ENCODE measurements around the gene ARHGAP6. TPM values are rescaled to one million over a fixed set of nuclear protein-coding genes. Genes with fewer than 3 reads are reported as not detected.
"Not testable (repeated sequence)": the region's sequence is repeated elsewhere in the genome, so short reads cannot be mapped to it uniquely, and the experiment has no call there.

The ARHGAP6 gene
- total RNA-seq, 1 experiment from 2014 or later = 2.0 TPM

DNA sequence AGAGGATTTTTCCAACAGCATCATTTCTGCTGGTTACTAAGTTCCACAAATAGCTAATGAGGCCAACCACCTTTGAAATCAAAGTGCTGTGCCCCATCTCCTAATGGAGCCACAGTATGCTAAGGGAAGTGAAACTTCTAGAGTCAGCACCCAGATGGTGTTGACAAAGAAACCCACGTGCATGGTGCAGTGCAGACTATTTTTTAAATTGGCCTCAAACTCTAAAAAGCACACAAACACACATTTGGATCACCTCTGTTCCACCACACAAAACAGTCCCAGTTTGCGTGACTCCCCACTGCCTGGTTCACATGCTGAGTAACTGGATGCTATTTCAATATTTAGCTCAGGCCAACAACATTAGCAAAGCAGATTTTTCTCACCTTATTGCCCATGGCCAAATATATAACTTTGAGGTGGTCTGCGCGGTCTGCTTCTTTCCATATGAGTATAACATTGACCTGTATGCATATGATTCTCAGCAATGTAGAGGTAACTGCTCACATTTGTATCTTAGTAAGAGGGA lies 302.6 kb downstream of the ARHGAP6 start:
- DNase-seq = no peak
- Histone ChIP-seq H3K36me3 (replicated peaks; ENCODE audit: control insufficient read depth, insufficient read depth, low read length) (no peaks in the 10 kb centered on the region), H3K4me3 (ENCODE audit: insufficient read depth, low read depth, low read length) (no peak overlapping the region), H3K27me3 (ENCODE audit: control insufficient read depth, insufficient read depth, low read length) (no peaks in the 10 kb centered on the region; the same call in 1 of the 2 replicates)

GRCh38 chrX:11361666-11362065 lies 304.1 kb downstream of the ARHGAP6 start:
- not testable (repeated sequence) for H3K27me3 ChIP-seq (ENCODE audit: control insufficient read depth, insufficient read depth, low read length); H3K36me3 ChIP-seq (replicated peaks; ENCODE audit: control insufficient read depth, insufficient read depth, low read length); DNase-seq; H3K4me3 ChIP-seq (ENCODE audit: insufficient read depth, low read depth, low read length)

GRCh38 chrX:11355944-11356343 lies 309.8 kb downstream of the ARHGAP6 start:
- not testable (repeated sequence) for H3K36me3 ChIP-seq (replicated peaks; ENCODE audit: control insufficient read depth, insufficient read depth, low read length); H3K4me3 ChIP-seq (ENCODE audit: insufficient read depth, low read depth, low read length); DNase-seq; H3K27me3 ChIP-seq (ENCODE audit: control insufficient read depth, insufficient read depth, low read length)

DNA sequence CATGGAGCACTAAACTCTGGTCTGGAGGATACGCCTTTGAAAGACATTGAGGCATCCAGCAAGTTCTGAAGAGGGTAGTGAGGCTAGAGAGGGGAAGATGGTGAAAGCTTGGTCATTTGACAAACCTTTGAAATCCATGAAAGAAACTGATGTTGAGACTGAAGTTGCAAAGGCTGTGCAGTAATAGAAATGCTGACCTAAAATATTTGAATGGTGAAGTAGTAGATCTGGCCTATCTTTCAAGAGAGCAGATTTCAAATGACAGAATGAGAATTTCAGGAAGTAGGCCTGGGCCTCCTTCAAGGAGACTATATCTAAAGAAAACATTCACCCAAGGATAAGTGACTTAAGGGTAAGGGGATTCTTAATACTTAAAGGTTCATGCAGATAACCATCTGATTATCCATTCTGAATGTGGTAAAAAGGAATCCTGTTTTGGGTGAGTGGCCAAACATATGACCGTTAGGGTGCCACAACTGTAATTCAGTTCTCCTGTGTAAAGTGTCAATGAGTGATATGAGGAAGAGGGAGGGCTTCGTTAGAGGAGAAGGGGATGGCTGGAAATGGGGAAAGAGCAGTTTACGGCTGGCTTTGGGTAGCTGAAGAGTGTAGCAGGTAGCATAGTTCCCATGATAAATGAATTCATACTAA lies 310.3 kb downstream of the ARHGAP6 start:
- no peaks in the 10 kb centered on the region for H3K27me3 ChIP-seq (ENCODE audit: control insufficient read depth, insufficient read depth, low read length)
- H3K36me3 ChIP-seq (replicated peaks; ENCODE audit: control insufficient read depth, insufficient read depth, low read length) = no peaks in the 10 kb centered on the region
- no peak for DNase-seq
- H3K4me3 ChIP-seq (ENCODE audit: insufficient read depth, low read depth, low read length) = no peak overlapping the region

GRCh38 chrX:11352296-11352741 lies 313.4 kb downstream of the ARHGAP6 start:
- Histone ChIP-seq H3K27me3 (ENCODE audit: control insufficient read depth, insufficient read depth, low read length) (no peaks in the 10 kb centered on the region), H3K36me3 (replicated peaks; ENCODE audit: control insufficient read depth, insufficient read depth, low read length) (no peaks in the 10 kb centered on the region), H3K4me3 (ENCODE audit: insufficient read depth, low read depth, low read length) (no peak overlapping the region)
- DNase-seq = no peak

GRCh38 chrX:11351375-11352295 lies 314.1 kb downstream of the ARHGAP6 start:
- no peaks in the 10 kb centered on the region for H3K36me3 ChIP-seq (replicated peaks; ENCODE audit: control insufficient read depth, insufficient read depth, low read length)
- no peak overlapping the region for H3K4me3 ChIP-seq (ENCODE audit: insufficient read depth, low read depth, low read length)
- no peaks in the 10 kb centered on the region for H3K27me3 ChIP-seq (ENCODE audit: control insufficient read depth, insufficient read depth, low read length)
- no peak for DNase-seq

GRCh38 chrX:11349661-11350337 lies 315.9 kb downstream of the ARHGAP6 start:
- H3K36me3 ChIP-seq (replicated peaks; ENCODE audit: control insufficient read depth, insufficient read depth, low read length) = no peaks in the 10 kb centered on the region
- no peaks in the 10 kb centered on the region for H3K27me3 ChIP-seq (ENCODE audit: control insufficient read depth, insufficient read depth, low read length)
- no peak for DNase-seq
- H3K4me3 ChIP-seq (ENCODE audit: insufficient read depth, low read depth, low read length) = no peak overlapping the region

DNA sequence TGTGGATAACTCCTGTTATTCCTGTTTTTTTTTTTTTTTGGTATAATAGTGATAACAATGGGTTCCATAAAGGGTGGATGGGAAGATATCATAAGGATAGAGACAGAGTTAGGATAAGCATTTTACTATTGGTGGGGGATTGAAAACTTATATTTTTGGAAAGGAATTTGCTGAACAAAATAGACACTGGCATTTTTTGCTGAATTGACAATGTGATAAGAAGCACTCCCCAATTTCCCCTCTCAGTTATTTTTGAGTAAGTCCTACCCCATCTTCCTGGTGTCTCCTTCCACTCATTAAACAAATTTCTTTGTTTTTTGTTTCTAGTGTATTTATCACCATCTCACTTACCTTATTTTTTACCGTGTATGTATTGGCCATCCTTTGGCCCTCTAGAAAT lies 316.7 kb downstream of the ARHGAP6 start:
- no peaks in the 10 kb centered on the region for H3K27me3 ChIP-seq (ENCODE audit: control insufficient read depth, insufficient read depth, low read length)
- no peaks in the 10 kb centered on the region for H3K36me3 ChIP-seq (replicated peaks; ENCODE audit: control insufficient read depth, insufficient read depth, low read length)
- DNase-seq = no peak
- H3K4me3 ChIP-seq (ENCODE audit: insufficient read depth, low read depth, low read length) = no peak overlapping the region

GRCh38 chrX:11347300-11347699 lies 318.4 kb downstream of the ARHGAP6 start:
- Histone ChIP-seq H3K4me3 (ENCODE audit: insufficient read depth, low read depth, low read length) (no peak overlapping the region), H3K27me3 (ENCODE audit: control insufficient read depth, insufficient read depth, low read length) (no peaks in the 10 kb centered on the region), H3K36me3 (replicated peaks; ENCODE audit: control insufficient read depth, insufficient read depth, low read length) (no peaks in the 10 kb centered on the region)
- no peak for DNase-seq

- no peaks in the 10 kb centered on the region for H3K36me3 ChIP-seq (replicated peaks; ENCODE audit: control insufficient read depth, insufficient read depth, low read length)
- DNase-seq = no peak
- no peaks in the 10 kb centered on the region for H3K27me3 ChIP-seq (ENCODE audit: control insufficient read depth, insufficient read depth, low read length)
These were observed 319.5 kb downstream of the ARHGAP6 start for GRCh38 chrX:11346121-11346682.

DNA sequence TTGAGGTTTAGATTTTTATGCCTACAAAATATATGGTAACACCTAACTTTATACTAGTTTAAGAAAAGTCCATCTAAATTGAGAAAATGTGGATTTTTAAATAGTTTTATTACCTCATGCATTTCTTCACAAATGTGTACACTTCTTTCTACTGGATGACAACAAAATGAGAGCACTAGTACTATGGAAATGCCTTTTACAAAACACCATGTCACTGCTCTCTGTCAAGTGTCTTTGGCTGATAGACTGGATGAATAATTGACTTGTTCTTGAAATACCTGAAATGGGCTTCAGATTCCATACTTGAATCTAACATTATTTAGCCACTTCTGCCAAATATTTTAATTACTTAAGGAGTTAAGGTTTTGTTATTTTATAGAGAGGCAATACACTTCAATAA lies 323.0 kb downstream of the ARHGAP6 start:
- no peak overlapping the region for H3K4me3 ChIP-seq (ENCODE audit: insufficient read depth, low read depth, low read length)
- H3K36me3 ChIP-seq (replicated peaks; ENCODE audit: control insufficient read depth, insufficient read depth, low read length) = no peaks in the 10 kb centered on the region
- H3K27me3 ChIP-seq (ENCODE audit: control insufficient read depth, insufficient read depth, low read length) = no peaks in the 10 kb centered on the region
- DNase-seq = no peak

More at GRCh38 chrX:11346121-11346682, 319.5 kb downstream of the ARHGAP6 start:
- H3K4me3 ChIP-seq (ENCODE audit: insufficient read depth, low read depth, low read length) = no peak overlapping the region

DNA sequence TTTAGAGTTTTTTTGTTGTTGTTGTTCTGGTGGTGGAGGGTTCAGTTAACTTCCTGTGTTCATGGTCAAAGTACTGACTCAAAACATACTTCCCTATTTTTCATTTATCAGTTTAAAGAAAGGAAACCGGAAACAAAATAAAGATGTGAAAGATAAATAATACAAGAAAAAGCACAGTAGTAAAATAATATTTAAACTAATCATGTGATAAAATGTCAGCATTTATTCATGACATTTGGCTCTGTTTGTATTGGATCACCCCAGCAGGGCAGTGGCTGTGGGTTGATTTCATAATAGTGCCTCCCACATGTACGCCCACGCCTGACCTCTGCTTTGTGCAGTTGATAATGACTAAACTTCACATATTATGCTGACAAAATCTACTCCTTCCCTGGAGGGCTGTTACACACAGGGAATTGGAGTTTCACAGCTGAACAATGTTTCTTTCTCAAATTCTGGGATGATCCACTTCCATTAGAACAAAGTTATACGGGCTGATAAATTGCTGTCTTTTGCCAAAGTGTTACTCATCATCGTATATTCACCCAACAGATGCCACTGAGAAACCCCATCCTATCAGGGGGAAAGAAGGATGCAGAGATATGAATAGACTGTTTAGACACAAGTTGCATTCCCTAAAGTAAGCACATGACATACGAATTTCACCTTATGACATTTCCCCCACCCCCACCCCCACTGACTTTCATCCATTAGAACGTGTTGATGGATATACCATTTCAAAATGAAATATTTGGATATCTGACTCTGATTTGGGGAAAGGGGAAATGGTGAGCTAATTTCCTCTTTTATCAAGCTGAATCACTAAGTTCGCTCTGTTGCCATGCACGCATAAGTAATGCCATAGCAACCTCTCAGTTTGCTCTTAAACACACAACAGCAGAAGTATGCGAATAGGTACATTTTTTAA lies 324.2 kb downstream of the ARHGAP6 start:
- Histone ChIP-seq H3K27me3 (ENCODE audit: control insufficient read depth, insufficient read depth, low read length) (no peaks in the 10 kb centered on the region), H3K36me3 (replicated peaks; ENCODE audit: control insufficient read depth, insufficient read depth, low read length) (no peaks in the 10 kb centered on the region), H3K4me3 (ENCODE audit: insufficient read depth, low read depth, low read length) (no peak overlapping the region)
- DNase-seq = no peak

DNA sequence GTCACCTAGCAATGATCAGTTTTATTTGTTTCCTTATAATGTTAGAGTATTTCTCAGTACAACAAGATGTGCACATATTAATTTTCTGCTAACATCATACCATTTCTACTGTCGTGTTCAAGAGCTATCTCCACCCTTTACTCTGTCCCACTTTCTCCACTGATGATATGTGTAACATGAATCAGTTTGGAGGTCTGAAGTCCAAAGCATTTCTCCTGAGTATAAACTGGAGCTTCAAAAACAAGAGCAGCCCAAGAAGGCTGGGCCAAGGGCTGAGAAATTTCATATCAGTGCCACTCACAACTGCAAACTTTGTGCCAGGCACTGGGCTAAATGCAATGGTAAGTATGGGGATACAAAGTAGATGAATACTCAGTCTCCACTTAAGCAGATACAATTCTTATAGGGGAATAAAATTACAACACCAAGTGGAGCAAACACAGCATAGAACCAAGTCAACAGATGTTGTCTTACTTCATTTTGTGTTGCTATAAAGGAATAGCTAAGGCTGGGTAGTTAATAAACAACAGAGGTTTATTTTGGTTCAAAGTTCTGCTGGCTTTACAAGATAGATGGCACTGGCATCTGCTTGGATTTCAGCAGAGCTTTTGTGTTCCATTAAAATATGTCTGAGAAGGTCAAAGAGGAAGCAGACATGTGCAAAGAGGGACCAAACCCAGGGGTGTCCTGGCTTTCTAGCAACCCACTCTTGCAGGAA lies 328.3 kb downstream of the ARHGAP6 start:
- Histone ChIP-seq H3K4me3 (ENCODE audit: insufficient read depth, low read depth, low read length) (no peak overlapping the region), H3K27me3 (ENCODE audit: control insufficient read depth, insufficient read depth, low read length) (no peaks in the 10 kb centered on the region), H3K36me3 (replicated peaks; ENCODE audit: control insufficient read depth, insufficient read depth, low read length) (no peaks in the 10 kb centered on the region)
- DNase-seq = no peak
